ENCODE data around the gene CAMTA1. TPM values are rescaled to one million over a fixed set of nuclear protein-coding genes. Genes with fewer than 3 reads are reported as not detected.

The CAMTA1 gene
- total RNA-seq, 2 experiments from 2014 or later: 43.3 to 46.0 TPM

GRCh38 chr1:6948861-6949260 is 163.6 kb downstream of the CAMTA1 start:
- H3K9me3 Mint-ChIP-seq (ENCODE audit: insufficient read depth): no peaks in the 10 kb centered on the region
- H3K4me3 Mint-ChIP-seq: no peak overlapping the region
- no peaks in the 10 kb centered on the region for H3K27me3 Mint-ChIP-seq (ENCODE audit: low read depth)
- no peak overlapping the region for H3K27ac Mint-ChIP-seq
- no peak for ATAC-seq
- H3K36me3 Mint-ChIP-seq (ENCODE audit: low read depth): no peaks in the 10 kb centered on the region
- CTCF ChIA-PET: no interaction called here
- no peak for DNase-seq
- POLR2A ChIA-PET: no interaction called here
- no peaks in the 10 kb centered on the region for H3K4me1 Mint-ChIP-seq (ENCODE audit: low read depth)

GRCh38 chr1:6950001-6950765 is 164.9 kb downstream of the CAMTA1 start:
- no peaks in the 10 kb centered on the region for H3K4me1 Mint-ChIP-seq (ENCODE audit: low read depth)
- POLR2A ChIA-PET: no interaction called here
- CTCF ChIA-PET: no interaction called here
- no peak for DNase-seq
- no peak overlapping the region for H3K27ac Mint-ChIP-seq
- H3K9me3 Mint-ChIP-seq (ENCODE audit: insufficient read depth): no peaks in the 10 kb centered on the region
- no peaks in the 10 kb centered on the region for H3K36me3 Mint-ChIP-seq (ENCODE audit: low read depth)
- no peak overlapping the region for H3K4me3 Mint-ChIP-seq
- ATAC-seq: no peak
- no peaks in the 10 kb centered on the region for H3K27me3 Mint-ChIP-seq (ENCODE audit: low read depth)

- Mint-ChIP-seq H3K4me1 (ENCODE audit: low read depth) (no peaks in the 10 kb centered on the region), H3K4me3 (no peak overlapping the region), H3K9me3 (ENCODE audit: insufficient read depth) (no peaks in the 10 kb centered on the region), H3K27ac (no peak overlapping the region), H3K27me3 (ENCODE audit: low read depth) (no peaks in the 10 kb centered on the region), H3K36me3 (ENCODE audit: low read depth) (no peaks in the 10 kb centered on the region)
- no peak for DNase-seq
- no peak for ATAC-seq
- ChIA-PET POLR2A (no interaction called here), CTCF (interaction anchor here (0.5 kb wide), 1 partner anchor 24 kb away, joined by 3 read pairs; no protein-coding TSS in a partner anchor)
Observed at GRCh38 chr1:6951536-6951935, 166.3 kb downstream of the CAMTA1 start.

GRCh38 chr1:6953216-6953615 is 168.0 kb downstream of the CAMTA1 start:
- no peaks in the 10 kb centered on the region for H3K4me1 Mint-ChIP-seq (ENCODE audit: low read depth)
- no peaks in the 10 kb centered on the region for H3K9me3 Mint-ChIP-seq (ENCODE audit: insufficient read depth)
- H3K27me3 Mint-ChIP-seq (ENCODE audit: low read depth): no peaks in the 10 kb centered on the region
- H3K27ac Mint-ChIP-seq: no peak overlapping the region
- H3K4me3 Mint-ChIP-seq: no peak overlapping the region
- ATAC-seq (no peak), DNase-seq (no peak)
- POLR2A ChIA-PET: no interaction called here
- no peaks in the 10 kb centered on the region for H3K36me3 Mint-ChIP-seq (ENCODE audit: low read depth)
- CTCF ChIA-PET: no interaction called here

GRCh38 chr1:6953907-6954364 is 168.7 kb downstream of the CAMTA1 start:
- POLR2A ChIA-PET: no interaction called here
- Mint-ChIP-seq H3K9me3 (ENCODE audit: insufficient read depth) (no peaks in the 10 kb centered on the region), H3K36me3 (ENCODE audit: low read depth) (no peaks in the 10 kb centered on the region)

GRCh38 chr1:6954591-6954990 is 169.3 kb downstream of the CAMTA1 start:
- Mint-ChIP-seq H3K27ac (no peak overlapping the region), H3K4me1 (ENCODE audit: low read depth) (no peaks in the 10 kb centered on the region), H3K36me3 (ENCODE audit: low read depth) (no peaks in the 10 kb centered on the region), H3K4me3 (no peak overlapping the region), H3K9me3 (ENCODE audit: insufficient read depth) (no peaks in the 10 kb centered on the region), H3K27me3 (ENCODE audit: low read depth) (no peaks in the 10 kb centered on the region)
- ChIA-PET POLR2A (interaction anchor here (0.6 kb wide), 1 partner anchor 69 kb away, joined by 3 read pairs; no protein-coding TSS in a partner anchor), CTCF (no interaction called here)
- no peak for DNase-seq
- no peak for ATAC-seq

More at GRCh38 chr1:6953907-6954364, 168.7 kb downstream of the CAMTA1 start:
- H3K27ac Mint-ChIP-seq: no peak overlapping the region
- no peak overlapping the region for H3K4me3 Mint-ChIP-seq
- no peak for DNase-seq
- CTCF ChIA-PET: no interaction called here
- H3K27me3 Mint-ChIP-seq (ENCODE audit: low read depth): no peaks in the 10 kb centered on the region
- H3K4me1 Mint-ChIP-seq (ENCODE audit: low read depth): no peaks in the 10 kb centered on the region
- ATAC-seq: no peak

GRCh38 chr1:6955357-6956094 is 170.3 kb downstream of the CAMTA1 start:
- CTCF ChIA-PET: no interaction called here
- Mint-ChIP-seq H3K36me3 (ENCODE audit: low read depth) (no peaks in the 10 kb centered on the region), H3K27me3 (ENCODE audit: low read depth) (peaks cover 3% of the 10 kb centered on the region), H3K27ac (no peak overlapping the region), H3K4me3 (no peak overlapping the region), H3K4me1 (ENCODE audit: low read depth) (no peaks in the 10 kb centered on the region), H3K9me3 (ENCODE audit: insufficient read depth) (no peaks in the 10 kb centered on the region)
- no peak for ATAC-seq
- no peak for DNase-seq
- POLR2A ChIA-PET: interaction anchor here (0.6 kb wide), 1 partner anchor 70 kb away, joined by 3 read pairs; no protein-coding TSS in a partner anchor

- no peaks in the 10 kb centered on the region for H3K9me3 Mint-ChIP-seq (ENCODE audit: insufficient read depth)
- H3K4me1 Mint-ChIP-seq (ENCODE audit: low read depth): no peaks in the 10 kb centered on the region
- H3K27me3 Mint-ChIP-seq (ENCODE audit: low read depth): peaks cover 5% of the 10 kb centered on the region
- ChIA-PET POLR2A (no interaction called here), CTCF (no interaction called here)
- no peak for DNase-seq
- no peak overlapping the region for H3K4me3 Mint-ChIP-seq
- ATAC-seq: no peak
- no peak overlapping the region for H3K27ac Mint-ChIP-seq
- H3K36me3 Mint-ChIP-seq (ENCODE audit: low read depth): no peaks in the 10 kb centered on the region
Observed at GRCh38 chr1:6956488-6957159, 171.4 kb downstream of the CAMTA1 start.

GRCh38 chr1:6957341-6957740 is 172.1 kb downstream of the CAMTA1 start:
- peaks cover 3% of the 10 kb centered on the region for H3K4me1 Mint-ChIP-seq (ENCODE audit: low read depth)
- no peaks in the 10 kb centered on the region for H3K9me3 Mint-ChIP-seq (ENCODE audit: insufficient read depth)
- no peak overlapping the region for H3K27ac Mint-ChIP-seq
- no peak overlapping the region for H3K4me3 Mint-ChIP-seq
- DNase-seq (no peak), ATAC-seq (no peak)
- peaks cover 5% of the 10 kb centered on the region for H3K27me3 Mint-ChIP-seq (ENCODE audit: low read depth)
- no peaks in the 10 kb centered on the region for H3K36me3 Mint-ChIP-seq (ENCODE audit: low read depth)
- CTCF ChIA-PET: no interaction called here
- POLR2A ChIA-PET: no interaction called here

- no peak for ATAC-seq
- peaks cover 8% of the 10 kb centered on the region for H3K27me3 Mint-ChIP-seq (ENCODE audit: low read depth)
- ChIA-PET POLR2A (no interaction called here), CTCF (no interaction called here)
- H3K4me1 Mint-ChIP-seq (ENCODE audit: low read depth): peaks cover 12% of the 10 kb centered on the region
- H3K4me3 Mint-ChIP-seq: no peak overlapping the region
- no peak for DNase-seq
- H3K9me3 Mint-ChIP-seq (ENCODE audit: insufficient read depth): no peaks in the 10 kb centered on the region
- no peak overlapping the region for H3K27ac Mint-ChIP-seq
- no peaks in the 10 kb centered on the region for H3K36me3 Mint-ChIP-seq (ENCODE audit: low read depth)
Observed at GRCh38 chr1:6958407-6959030, 173.3 kb downstream of the CAMTA1 start.

GRCh38 chr1:6959491-6959890 is 174.2 kb downstream of the CAMTA1 start:
- ChIA-PET CTCF (no interaction called here), POLR2A (no interaction called here)
- H3K4me3 Mint-ChIP-seq: no peak overlapping the region
- no peak for ATAC-seq
- peaks cover 17% of the 10 kb centered on the region for H3K4me1 Mint-ChIP-seq (ENCODE audit: low read depth)
- H3K27ac Mint-ChIP-seq: no peak overlapping the region
- H3K36me3 Mint-ChIP-seq (ENCODE audit: low read depth): no peaks in the 10 kb centered on the region
- H3K27me3 Mint-ChIP-seq (ENCODE audit: low read depth): peaks cover 12% of the 10 kb centered on the region
- no peak for DNase-seq
- no peaks in the 10 kb centered on the region for H3K9me3 Mint-ChIP-seq (ENCODE audit: insufficient read depth)
